BJ (cell line): ENCODE data around the gene TUT7. TPM values are rescaled to one million over a fixed set of nuclear protein-coding genes. Genes with fewer than 3 reads are reported as not detected.

Experiments used
- CTCF ChIA-PET: fragments of 350-600 bp; formaldehyde crosslinking; extraction: SDS; loops from one replicate; lab custom pipeline; 2021; ENCODE audit warnings: antibody characterized with exemption, inconsistent platforms; lab: Yijun Ruan, JAX
- POLR2A ChIA-PET: fragments of 300-600 bp; sonication (Branson Sonifier 250); formaldehyde crosslinking; extraction: SDS; loops from one replicate; lab custom pipeline; 2021; ENCODE audit warnings: antibody characterized with exemption; lab: Charles Lee
- DNase-seq: peaks from one replicate; pipeline ENCODE4 v3.0.0-alpha.2; 2011; ENCODE audit warnings: low read depth
- H3K27me3 ChIP-seq: 2 replicates; pipeline ENCODE4 v1.6.0; 2011; ENCODE audit warnings: low read length; ENCODE audit not compliant: control insufficient read depth, insufficient read depth
- H3K36me3 ChIP-seq: 2 replicates; pipeline ENCODE4 v1.5.1; 2011; ENCODE audit warnings: low read length; ENCODE audit not compliant: control insufficient read depth, insufficient read depth
- H3K4me3 ChIP-seq: 2 replicates; pipeline ENCODE4 v1.5.1; 2011; ENCODE audit warnings: low read depth, mild to moderate bottlenecking, control low read depth, low read length
- CTCF ChIP-seq: IDR thresholded peaks from 2 replicates; pipeline ENCODE4 v1.5.1; 2011; ENCODE audit warnings: low read depth, mild to moderate bottlenecking, control low read depth, inconsistent platforms, low read length, moderate library complexity; ENCODE audit not compliant: insufficient read depth
- polyA plus RNA-seq: library from polyadenylated mRNA; depleted of rRNA; stranded (reverse); fragments of >200 nt; gene quantifications from 2 replicates; pipeline ENCODE4 v1.2.3, GENCODE V29; 2011

Gene TUT7
- polyA plus RNA-seq, 1 experiment: 11.5 TPM

GRCh38 chr9:86353655-86354010 is 577 bp downstream of the TUT7 start:
- CTCF ChIA-PET: interaction anchor here (1.3 kb wide), 1 partner anchor 18 kb away, joined by 3 read pairs; no protein-coding TSS in a partner anchor

GRCh38 chr9:86352440-86353077 is 1.7 kb downstream of the TUT7 start:
- ChIA-PET CTCF (no interaction called here), POLR2A (no interaction called here)
- peaks cover 2% of the 10 kb centered on the region for H3K36me3 ChIP-seq
- H3K4me3 ChIP-seq: peak overlapping the region; percentile 96
- no peak for TF ChIP-seq CTCF
- no peak for DNase-seq
- no peaks in the 10 kb centered on the region for H3K27me3 ChIP-seq

More at GRCh38 chr9:86353655-86354010, 577 bp downstream of the TUT7 start:
- Histone ChIP-seq H3K4me3 (peak overlapping the region; percentile 96), H3K27me3 (no peaks in the 10 kb centered on the region), H3K36me3 (peaks cover 2% of the 10 kb centered on the region)
- POLR2A ChIA-PET: no interaction called here
- TF ChIP-seq CTCF: no peak
- DNase-seq: no peak

GRCh38 chr9:86351880-86352279 is 2.3 kb downstream of the TUT7 start:
- no peak for DNase-seq
- CTCF ChIA-PET: no interaction called here
- H3K27me3 ChIP-seq: no peaks in the 10 kb centered on the region
- peak overlapping the region; percentile 96 for H3K4me3 ChIP-seq
- POLR2A ChIA-PET: no interaction called here
- peaks cover 2% of the 10 kb centered on the region for H3K36me3 ChIP-seq
- no peak for TF ChIP-seq CTCF

GRCh38 chr9:86350006-86350760 is 4.0 kb downstream of the TUT7 start:
- Histone ChIP-seq H3K36me3 (peaks cover 4% of the 10 kb centered on the region), H3K4me3 (no peak overlapping the region), H3K27me3 (no peaks in the 10 kb centered on the region)
- ChIA-PET CTCF (no interaction called here), POLR2A (no interaction called here)
- TF ChIP-seq CTCF: no peak
- DNase-seq: no peak

- CTCF ChIA-PET: no interaction called here
- DNase-seq: no peak
- POLR2A ChIA-PET: interaction anchor here (0.5 kb wide), 1 partner anchor 57 kb away, joined by 5 read pairs; no protein-coding TSS in a partner anchor
Measured at GRCh38 chr9:86349271-86349670, 4.9 kb downstream of the TUT7 start.

More at GRCh38 chr9:86349271-86349670, 4.9 kb downstream of the TUT7 start:
- Histone ChIP-seq H3K36me3 (peaks cover 4% of the 10 kb centered on the region), H3K27me3 (no peaks in the 10 kb centered on the region), H3K4me3 (no peak overlapping the region)
- TF ChIP-seq CTCF: no peak
